Stimulated activated effector memory CD8-positive, alpha-beta T cell treated with anti-CD3 and anti-CD28 coated beads, Interleukin-12 subunit alpha, Interleukin-12 subunit beta, amount 100 ng/mL, for 72 hours (primary cell): ENCODE measurements around the gene UNC13C.
A peak's percentile ranks its signal among the peaks of the same experiment; 100 is the strongest.

ENCODE experiments used
- ATAC-seq: fragments of 150-1000 bp; cut with Tn5 transposase; 2 replicates; pipeline ENCODE4 v1.10.0; 2021
- DNase-seq, 2 donors: peaks; one replicate each; pipeline ENCODE4 v3.0.0; 2021 to 2022; ENCODE audit warnings: low spot score in 2 of 2
- H3K27ac Mint-ChIP-seq: one replicate; pipeline ENCODE4 v1.8.0; 2022; ENCODE audit warnings: mild to moderate bottlenecking, mixed read lengths
- H3K36me3 Mint-ChIP-seq: one replicate; pipeline ENCODE4 v1.8.0; 2022; ENCODE audit warnings: mild to moderate bottlenecking, mixed read lengths
- H3K4me1 Mint-ChIP-seq: one replicate; pipeline ENCODE4 v1.8.0; 2022; ENCODE audit warnings: mixed read lengths
- H3K4me3 Mint-ChIP-seq: one replicate; pipeline ENCODE4 v1.8.0; 2022; ENCODE audit warnings: mild to moderate bottlenecking, mixed read lengths
- H3K9me3 Mint-ChIP-seq: one replicate; pipeline ENCODE4 v1.8.0; 2022; ENCODE audit warnings: mixed read lengths

Gene UNC13C

GRCh38 chr15:54280726-54281125 lies 302.5 kb downstream of the UNC13C start:
- no peaks in the 10 kb centered on the region for H3K4me1 Mint-ChIP-seq
- no peaks in the 10 kb centered on the region for H3K9me3 Mint-ChIP-seq
- no peak overlapping the region for H3K4me3 Mint-ChIP-seq
- ATAC-seq (no peak), DNase-seq (no peak)
- H3K36me3 Mint-ChIP-seq = no peaks in the 10 kb centered on the region
- no peak overlapping the region for H3K27ac Mint-ChIP-seq

GRCh38 chr15:54282228-54282836 lies 304.1 kb downstream of the UNC13C start:
- Mint-ChIP-seq H3K4me1 (no peaks in the 10 kb centered on the region), H3K4me3 (no peak overlapping the region), H3K27ac (no peak overlapping the region), H3K36me3 (no peaks in the 10 kb centered on the region), H3K9me3 (no peaks in the 10 kb centered on the region)
- ATAC-seq (no peak), DNase-seq (no peak)

GRCh38 chr15:54288049-54288448 lies 309.8 kb downstream of the UNC13C start:
- Mint-ChIP-seq H3K36me3 (no peaks in the 10 kb centered on the region), H3K4me1 (no peaks in the 10 kb centered on the region), H3K27ac (no peak overlapping the region), H3K4me3 (no peak overlapping the region), H3K9me3 (no peaks in the 10 kb centered on the region)
- no peak for DNase-seq
- ATAC-seq = no peak

GRCh38 chr15:54289590-54290136 lies 311.4 kb downstream of the UNC13C start:
- Mint-ChIP-seq H3K9me3 (no peaks in the 10 kb centered on the region), H3K27ac (no peak overlapping the region), H3K4me1 (no peaks in the 10 kb centered on the region), H3K4me3 (no peak overlapping the region), H3K36me3 (no peaks in the 10 kb centered on the region)
- DNase-seq (no peak), ATAC-seq (peak; percentile 72)

- H3K4me3 Mint-ChIP-seq = no peak overlapping the region
- no peaks in the 10 kb centered on the region for H3K9me3 Mint-ChIP-seq
- DNase-seq (no peak), ATAC-seq (no peak)
- no peaks in the 10 kb centered on the region for H3K4me1 Mint-ChIP-seq
- H3K36me3 Mint-ChIP-seq = no peaks in the 10 kb centered on the region
- H3K27ac Mint-ChIP-seq = no peak overlapping the region
Observed at GRCh38 chr15:54298396-54298795, 320.2 kb downstream of the UNC13C start.

- H3K36me3 Mint-ChIP-seq = no peaks in the 10 kb centered on the region
- H3K27ac Mint-ChIP-seq = no peak overlapping the region
- no peak for DNase-seq
- ATAC-seq = no peak
- H3K9me3 Mint-ChIP-seq = peaks cover 2% of the 10 kb centered on the region
- H3K4me1 Mint-ChIP-seq = no peaks in the 10 kb centered on the region
- no peak overlapping the region for H3K4me3 Mint-ChIP-seq
Observed at GRCh38 chr15:54304321-54304720, 326.1 kb downstream of the UNC13C start.

- no peak overlapping the region for H3K4me3 Mint-ChIP-seq
- peaks cover 2% of the 10 kb centered on the region for H3K9me3 Mint-ChIP-seq
- no peaks in the 10 kb centered on the region for H3K36me3 Mint-ChIP-seq
- no peak for DNase-seq
- no peaks in the 10 kb centered on the region for H3K4me1 Mint-ChIP-seq
- ATAC-seq = no peak
- no peak overlapping the region for H3K27ac Mint-ChIP-seq
Observed at GRCh38 chr15:54305138-54305537, 326.9 kb downstream of the UNC13C start.

GRCh38 chr15:54307252-54307902 lies 329.1 kb downstream of the UNC13C start:
- Mint-ChIP-seq H3K4me3 (no peak overlapping the region), H3K9me3 (peaks cover 2% of the 10 kb centered on the region), H3K27ac (no peak overlapping the region), H3K4me1 (no peaks in the 10 kb centered on the region), H3K36me3 (no peaks in the 10 kb centered on the region)
- DNase-seq = no peak
- no peak for ATAC-seq

GRCh38 chr15:54307926-54308325 lies 329.7 kb downstream of the UNC13C start:
- Mint-ChIP-seq H3K36me3 (no peaks in the 10 kb centered on the region), H3K9me3 (peaks cover 2% of the 10 kb centered on the region), H3K4me1 (no peaks in the 10 kb centered on the region), H3K4me3 (no peak overlapping the region), H3K27ac (no peak overlapping the region)
- ATAC-seq (no peak), DNase-seq (no peak)

GRCh38 chr15:54312528-54312927 lies 334.3 kb downstream of the UNC13C start:
- Mint-ChIP-seq H3K27ac (no peak overlapping the region), H3K4me3 (no peak overlapping the region), H3K36me3 (no peaks in the 10 kb centered on the region), H3K9me3 (peaks cover 3% of the 10 kb centered on the region), H3K4me1 (no peaks in the 10 kb centered on the region)
- ATAC-seq (no peak), DNase-seq (no peak)

GRCh38 chr15:54321426-54321825 lies 343.2 kb downstream of the UNC13C start:
- Mint-ChIP-seq H3K9me3 (peaks cover 2% of the 10 kb centered on the region), H3K4me3 (no peak overlapping the region), H3K4me1 (no peaks in the 10 kb centered on the region), H3K36me3 (no peaks in the 10 kb centered on the region), H3K27ac (no peak overlapping the region)
- ATAC-seq = no peak
- no peak for DNase-seq

- Mint-ChIP-seq H3K9me3 (peaks cover 3% of the 10 kb centered on the region), H3K36me3 (no peaks in the 10 kb centered on the region), H3K27ac (no peak overlapping the region), H3K4me3 (no peak overlapping the region), H3K4me1 (no peaks in the 10 kb centered on the region)
- ATAC-seq (no peak), DNase-seq (no peak)
Observed at GRCh38 chr15:54322341-54322740, 344.1 kb downstream of the UNC13C start.

GRCh38 chr15:54345301-54345700 lies 367.1 kb downstream of the UNC13C start:
- no peaks in the 10 kb centered on the region for H3K36me3 Mint-ChIP-seq
- H3K9me3 Mint-ChIP-seq = peaks cover 6% of the 10 kb centered on the region
- ATAC-seq (no peak), DNase-seq (no peak)
- H3K4me3 Mint-ChIP-seq = no peak overlapping the region
- H3K27ac Mint-ChIP-seq = no peak overlapping the region
- H3K4me1 Mint-ChIP-seq = no peaks in the 10 kb centered on the region

- ATAC-seq (no peak), DNase-seq (no peak)
- Mint-ChIP-seq H3K36me3 (no peaks in the 10 kb centered on the region), H3K9me3 (peaks cover 3% of the 10 kb centered on the region), H3K4me1 (no peaks in the 10 kb centered on the region), H3K27ac (no peak overlapping the region), H3K4me3 (no peak overlapping the region)
Observed at GRCh38 chr15:54345827-54346226, 367.6 kb downstream of the UNC13C start.

- ATAC-seq = no peak
Observed at GRCh38 chr15:54347082-54347827, 369.0 kb downstream of the UNC13C start.

GRCh38 chr15:54353726-54354125 lies 375.5 kb downstream of the UNC13C start:
- Mint-ChIP-seq H3K4me3 (no peak overlapping the region), H3K36me3 (no peaks in the 10 kb centered on the region), H3K27ac (no peak overlapping the region), H3K9me3 (no peaks in the 10 kb centered on the region), H3K4me1 (no peaks in the 10 kb centered on the region)
- no peak for DNase-seq
- no peak for ATAC-seq

More at GRCh38 chr15:54347082-54347827, 369.0 kb downstream of the UNC13C start:
- no peaks in the 10 kb centered on the region for H3K4me1 Mint-ChIP-seq
- H3K9me3 Mint-ChIP-seq = peaks cover 3% of the 10 kb centered on the region
- no peak overlapping the region for H3K4me3 Mint-ChIP-seq
- DNase-seq = no peak
- H3K27ac Mint-ChIP-seq = no peak overlapping the region
- H3K36me3 Mint-ChIP-seq = no peaks in the 10 kb centered on the region
